Liver (tissue), 9 donors: ENCODE data around the gene TMEM120A. TPM values are rescaled to one million over a fixed set of nuclear protein-coding genes. Genes with fewer than 3 reads are reported as not detected.

Experiments used
- DNase-seq: peaks from one replicate; pipeline ENCODE4 v3.0.0-alpha.2; 2017; ENCODE audit warnings: low spot score
- H3K27ac ChIP-seq, 2 donors: one replicate each; pipeline ENCODE4 v1.7.0; 2013; ENCODE audit warnings: inconsistent platforms in 2 of 2, low read length in 2 of 2, control low read depth in 1 of 2, low read depth in 1 of 2, mild to moderate bottlenecking in 1 of 2
- H3K27me3 ChIP-seq, 4 donors: one replicate each; pipeline versions ENCODE4 v1.6.1 to v1.7.0; 2013; ENCODE audit warnings: low read length in 3 of 4, inconsistent platforms in 1 of 4, mild to moderate bottlenecking in 1 of 4, moderate library complexity in 1 of 4; ENCODE audit not compliant: control insufficient read depth in 4 of 4, insufficient read depth in 4 of 4
- H3K36me3 ChIP-seq, 4 donors: one replicate each; pipeline versions ENCODE4 v1.6.1 to v1.7.0; 2013; ENCODE audit warnings: low read length in 3 of 4, mild to moderate bottlenecking in 3 of 4, low read depth in 1 of 4, moderate library complexity in 1 of 4; ENCODE audit not compliant: control insufficient read depth in 4 of 4, insufficient read depth in 3 of 4
- H3K4me1 ChIP-seq, 4 donors: one replicate each; pipeline versions ENCODE4 v1.6.1 to v1.7.0; 2013; ENCODE audit warnings: low read length in 3 of 4, mild to moderate bottlenecking in 3 of 4, moderate library complexity in 1 of 4; ENCODE audit not compliant: control insufficient read depth in 4 of 4, insufficient read depth in 4 of 4
- H3K4me3 ChIP-seq, 3 donors: one replicate each; pipeline versions ENCODE4 v1.6.1 to v1.7.0; 2013; ENCODE audit warnings: low read length in 3 of 3, control low read depth in 1 of 3, low read depth in 1 of 3, mild to moderate bottlenecking in 1 of 3
- H3K9ac ChIP-seq, 2 donors: one replicate each; pipeline ENCODE4 v1.7.0; 2013; ENCODE audit warnings: low read length in 2 of 2, mild to moderate bottlenecking in 2 of 2, moderate library complexity in 2 of 2, control low read depth in 1 of 2, low read depth in 1 of 2
- H3K9me3 ChIP-seq, 4 donors: one replicate each; pipeline versions ENCODE4 v1.6.1 to v1.7.0; 2013; ENCODE audit warnings: low read length in 3 of 4; ENCODE audit not compliant: control insufficient read depth in 4 of 4
- EGR1 ChIP-seq, 2 donors: IDR thresholded peaks; 2 replicates each; pipeline ENCODE4 v1.6.1; 2016 to 2018; ENCODE audit warnings: antibody characterized with exemption in 2 of 2, low read depth in 2 of 2
- FOXA1 ChIP-seq: IDR thresholded peaks from 2 replicates; pipeline ENCODE4 v1.6.1; 2016; ENCODE audit warnings: antibody characterized with exemption
- FOXA2 ChIP-seq: IDR thresholded peaks from 2 replicates; pipeline ENCODE4 v1.6.1; 2016; ENCODE audit warnings: antibody characterized with exemption
- GABPA ChIP-seq, 2 donors: IDR thresholded peaks in 1 of 2; conservative IDR thresholded peaks in 1 of 2; 2 replicates each; pipeline ENCODE4 v1.6.1; 2016; ENCODE audit warnings: antibody characterized with exemption in 2 of 2, mild to moderate bottlenecking in 1 of 2, moderate library complexity in 1 of 2
- HNF4A ChIP-seq, 2 donors: conservative IDR thresholded peaks; 2 replicates each; pipeline ENCODE4 v1.6.1; 2016; ENCODE audit warnings: antibody characterized with exemption in 2 of 2, mild to moderate bottlenecking in 2 of 2
- HNF4G ChIP-seq: IDR thresholded peaks from 2 replicates; pipeline ENCODE4 v1.6.1; 2016; ENCODE audit warnings: antibody characterized with exemption
- JUND ChIP-seq, 2 donors: IDR thresholded peaks; 2 replicates each; pipeline ENCODE4 v1.6.1; 2016; ENCODE audit warnings: antibody characterized with exemption in 2 of 2
- NR2F2 ChIP-seq: IDR thresholded peaks from 2 replicates; pipeline ENCODE4 v1.6.1; 2016; ENCODE audit warnings: antibody characterized with exemption
- RAD21 ChIP-seq, 2 donors: IDR thresholded peaks; 2 replicates each; pipeline ENCODE4 v1.6.1; 2016; ENCODE audit warnings: antibody characterized with exemption in 2 of 2, mild to moderate bottlenecking in 2 of 2
- RXRA ChIP-seq, 2 donors: IDR thresholded peaks; 2 replicates each; pipeline ENCODE4 v1.6.1; 2017 to 2018; ENCODE audit warnings: antibody characterized with exemption in 2 of 2, mild to moderate bottlenecking in 1 of 2
- SP1 ChIP-seq: IDR thresholded peaks from 2 replicates; pipeline ENCODE4 v1.6.1; 2018; ENCODE audit warnings: antibody characterized with exemption, mild to moderate bottlenecking
- TAF1 ChIP-seq: conservative IDR thresholded peaks from 2 replicates; pipeline ENCODE4 v1.6.1; 2016; ENCODE audit warnings: antibody characterized with exemption, mild to moderate bottlenecking
- YY1 ChIP-seq: IDR thresholded peaks from 2 replicates; pipeline ENCODE4 v1.6.1; 2016; ENCODE audit warnings: antibody characterized with exemption, mild to moderate bottlenecking
- WGBS: extraction: QIAGEN DNeasy Blood & Tissue Kit; methylation state at CpG from one replicate; pipeline ENCODE4 v1.1.7; 2013; 5-methylcytosine and 5-hydroxymethylcytosine counted together
- polyA plus RNA-seq, 2 donors: library from polyadenylated mRNA; stranded (reverse) in 1 of 2; unstranded in 1 of 2; fragments of 200-250 nt in 1 of 2; fragments of >200 nt in 1 of 2; fragmentation: Nextera tagmentation in 1 of 2; extraction: Ambion mirVana in 1 of 2; gene quantifications; one replicate each; pipeline versions ENCODE4 v1.2.1 to v1.2.3, GENCODE V29; 2013 to 2015
- total RNA-seq, 2 donors: library from RNA; depleted of rRNA; stranded (reverse); fragments of >200 nt; gene quantifications; one replicate each; pipeline ENCODE4 v1.2.3, GENCODE V29; 2014
- TF ChIP-seq, protein P1 (sequence below): IDR thresholded peaks from 2 replicates; pipeline ENCODE4 v1.6.1; 2016; ENCODE audit warnings: antibody characterized with exemption
- TF ChIP-seq, protein P2 (sequence below): IDR thresholded peaks from 2 replicates; pipeline ENCODE4 v1.6.1; 2016; ENCODE audit warnings: antibody characterized with exemption
- TF ChIP-seq, protein P3 (sequence below): IDR thresholded peaks from 2 replicates; pipeline ENCODE4 v1.6.1; 2016; ENCODE audit warnings: antibody characterized with exemption
- TF ChIP-seq, protein P4 (sequence below): IDR thresholded peaks from 2 replicates; pipeline ENCODE4 v1.6.1; 2016; ENCODE audit warnings: antibody characterized with exemption, mild to moderate bottlenecking
- TF ChIP-seq, protein P5 (sequence below): fragments of 150-350 bp; IDR thresholded peaks from 2 replicates; pipeline ENCODE4 v1.5.1; 2017; ENCODE audit warnings: improper control_type of control experiment, low read depth, low read length; ENCODE audit not compliant: missing input control
- donor health status: healthy.
- donor health status: healthy.
- donor health status: healthy.
- donor health status: healthy.
- donor health status: healthy.

Gene TMEM120A
- total and polyA plus RNA-seq, 4 donors = 18.7 to 73.9 (median 32.1) TPM

DNA sequence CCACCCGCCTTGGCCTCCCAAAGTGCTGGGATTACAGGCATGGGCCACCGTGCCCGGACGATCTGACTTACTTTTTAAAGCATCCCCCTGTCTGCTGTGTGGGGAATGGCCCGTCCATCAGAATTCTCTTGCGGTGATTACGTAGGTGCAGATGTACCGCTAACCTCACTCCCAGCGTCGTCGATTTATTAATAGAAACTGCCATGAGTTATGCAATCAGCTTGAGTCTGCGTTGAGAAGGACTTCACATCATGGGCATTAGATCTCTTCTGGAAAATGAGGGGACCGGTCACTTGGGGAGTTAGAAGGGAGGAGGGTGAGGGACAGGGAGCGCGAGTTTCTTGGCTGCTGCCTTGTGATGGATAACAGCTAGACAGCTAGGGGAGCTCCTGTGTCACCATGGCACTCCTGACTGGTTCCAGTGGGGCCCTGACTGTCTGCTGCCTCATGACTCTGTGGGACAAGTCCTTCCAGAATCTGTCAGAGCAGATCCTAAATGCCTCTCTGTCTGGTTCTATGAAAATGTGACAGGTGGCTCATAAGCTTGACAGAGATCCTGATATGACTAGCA is 44.2 kb downstream of the TMEM120A start:
- H3K9me3 ChIP-seq = no peaks in the 10 kb centered on the region
- no peak overlapping the region for H3K4me3 ChIP-seq
- peak overlapping the region; percentile 19 to 37 for H3K27ac ChIP-seq
- peaks cover 18 to 40% (median 24%) of the 10 kb centered on the region in 4 donors for H3K4me1 ChIP-seq
- TF ChIP-seq NR2F2 = no peak
- TF ChIP-seq, protein P1, sequence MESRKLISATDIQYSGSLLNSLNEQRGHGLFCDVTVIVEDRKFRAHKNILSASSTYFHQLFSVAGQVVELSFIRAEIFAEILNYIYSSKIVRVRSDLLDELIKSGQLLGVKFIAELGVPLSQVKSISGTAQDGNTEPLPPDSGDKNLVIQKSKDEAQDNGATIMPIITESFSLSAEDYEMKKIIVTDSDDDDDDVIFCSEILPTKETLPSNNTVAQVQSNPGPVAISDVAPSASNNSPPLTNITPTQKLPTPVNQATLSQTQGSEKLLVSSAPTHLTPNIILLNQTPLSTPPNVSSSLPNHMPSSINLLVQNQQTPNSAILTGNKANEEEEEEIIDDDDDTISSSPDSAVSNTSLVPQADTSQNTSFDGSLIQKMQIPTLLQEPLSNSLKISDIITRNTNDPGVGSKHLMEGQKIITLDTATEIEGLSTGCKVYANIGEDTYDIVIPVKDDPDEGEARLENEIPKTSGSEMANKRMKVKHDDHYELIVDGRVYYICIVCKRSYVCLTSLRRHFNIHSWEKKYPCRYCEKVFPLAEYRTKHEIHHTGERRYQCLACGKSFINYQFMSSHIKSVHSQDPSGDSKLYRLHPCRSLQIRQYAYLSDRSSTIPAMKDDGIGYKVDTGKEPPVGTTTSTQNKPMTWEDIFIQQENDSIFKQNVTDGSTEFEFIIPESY = no peak
- no peak for TF ChIP-seq TAF1
- no peak for TF ChIP-seq YY1
- no peak for TF ChIP-seq FOXA2
- TF ChIP-seq RAD21 (IDR thresholded peaks at IDR 0.05) = no peak
- no peak for TF ChIP-seq FOXA1
- TF ChIP-seq JUND (IDR thresholded peaks at IDR 0.05) = no peak
- no peak for TF ChIP-seq RXRA (IDR thresholded peaks at IDR 0.05)
- TF ChIP-seq, protein P2, sequence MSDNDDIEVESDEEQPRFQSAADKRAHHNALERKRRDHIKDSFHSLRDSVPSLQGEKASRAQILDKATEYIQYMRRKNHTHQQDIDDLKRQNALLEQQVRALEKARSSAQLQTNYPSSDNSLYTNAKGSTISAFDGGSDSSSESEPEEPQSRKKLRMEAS = no peak
- TF ChIP-seq HNF4G = no peak
- TF ChIP-seq SP1 = no peak
- TF ChIP-seq, protein P3, sequence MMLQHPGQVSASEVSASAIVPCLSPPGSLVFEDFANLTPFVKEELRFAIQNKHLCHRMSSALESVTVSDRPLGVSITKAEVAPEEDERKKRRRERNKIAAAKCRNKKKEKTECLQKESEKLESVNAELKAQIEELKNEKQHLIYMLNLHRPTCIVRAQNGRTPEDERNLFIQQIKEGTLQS = no peak
- TF ChIP-seq, protein P4, sequence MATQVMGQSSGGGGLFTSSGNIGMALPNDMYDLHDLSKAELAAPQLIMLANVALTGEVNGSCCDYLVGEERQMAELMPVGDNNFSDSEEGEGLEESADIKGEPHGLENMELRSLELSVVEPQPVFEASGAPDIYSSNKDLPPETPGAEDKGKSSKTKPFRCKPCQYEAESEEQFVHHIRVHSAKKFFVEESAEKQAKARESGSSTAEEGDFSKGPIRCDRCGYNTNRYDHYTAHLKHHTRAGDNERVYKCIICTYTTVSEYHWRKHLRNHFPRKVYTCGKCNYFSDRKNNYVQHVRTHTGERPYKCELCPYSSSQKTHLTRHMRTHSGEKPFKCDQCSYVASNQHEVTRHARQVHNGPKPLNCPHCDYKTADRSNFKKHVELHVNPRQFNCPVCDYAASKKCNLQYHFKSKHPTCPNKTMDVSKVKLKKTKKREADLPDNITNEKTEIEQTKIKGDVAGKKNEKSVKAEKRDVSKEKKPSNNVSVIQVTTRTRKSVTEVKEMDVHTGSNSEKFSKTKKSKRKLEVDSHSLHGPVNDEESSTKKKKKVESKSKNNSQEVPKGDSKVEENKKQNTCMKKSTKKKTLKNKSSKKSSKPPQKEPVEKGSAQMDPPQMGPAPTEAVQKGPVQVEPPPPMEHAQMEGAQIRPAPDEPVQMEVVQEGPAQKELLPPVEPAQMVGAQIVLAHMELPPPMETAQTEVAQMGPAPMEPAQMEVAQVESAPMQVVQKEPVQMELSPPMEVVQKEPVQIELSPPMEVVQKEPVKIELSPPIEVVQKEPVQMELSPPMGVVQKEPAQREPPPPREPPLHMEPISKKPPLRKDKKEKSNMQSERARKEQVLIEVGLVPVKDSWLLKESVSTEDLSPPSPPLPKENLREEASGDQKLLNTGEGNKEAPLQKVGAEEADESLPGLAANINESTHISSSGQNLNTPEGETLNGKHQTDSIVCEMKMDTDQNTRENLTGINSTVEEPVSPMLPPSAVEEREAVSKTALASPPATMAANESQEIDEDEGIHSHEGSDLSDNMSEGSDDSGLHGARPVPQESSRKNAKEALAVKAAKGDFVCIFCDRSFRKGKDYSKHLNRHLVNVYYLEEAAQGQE = no peak
- no peak for TF ChIP-seq GABPA (IDR thresholded peaks at IDR 0.05 in 1 of 2, conservative IDR thresholded peaks at IDR 0.05 in 1 of 2)
- no peak for TF ChIP-seq EGR1 (IDR thresholded peaks at IDR 0.05; ENCODE audit: low read depth in 2 of 2)
- TF ChIP-seq, protein P5, sequence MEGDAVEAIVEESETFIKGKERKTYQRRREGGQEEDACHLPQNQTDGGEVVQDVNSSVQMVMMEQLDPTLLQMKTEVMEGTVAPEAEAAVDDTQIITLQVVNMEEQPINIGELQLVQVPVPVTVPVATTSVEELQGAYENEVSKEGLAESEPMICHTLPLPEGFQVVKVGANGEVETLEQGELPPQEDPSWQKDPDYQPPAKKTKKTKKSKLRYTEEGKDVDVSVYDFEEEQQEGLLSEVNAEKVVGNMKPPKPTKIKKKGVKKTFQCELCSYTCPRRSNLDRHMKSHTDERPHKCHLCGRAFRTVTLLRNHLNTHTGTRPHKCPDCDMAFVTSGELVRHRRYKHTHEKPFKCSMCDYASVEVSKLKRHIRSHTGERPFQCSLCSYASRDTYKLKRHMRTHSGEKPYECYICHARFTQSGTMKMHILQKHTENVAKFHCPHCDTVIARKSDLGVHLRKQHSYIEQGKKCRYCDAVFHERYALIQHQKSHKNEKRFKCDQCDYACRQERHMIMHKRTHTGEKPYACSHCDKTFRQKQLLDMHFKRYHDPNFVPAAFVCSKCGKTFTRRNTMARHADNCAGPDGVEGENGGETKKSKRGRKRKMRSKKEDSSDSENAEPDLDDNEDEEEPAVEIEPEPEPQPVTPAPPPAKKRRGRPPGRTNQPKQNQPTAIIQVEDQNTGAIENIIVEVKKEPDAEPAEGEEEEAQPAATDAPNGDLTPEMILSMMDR = no peak
- no peak for TF ChIP-seq HNF4A (conservative IDR thresholded peaks at IDR 0.05)
- H3K27me3 ChIP-seq = no peaks in the 10 kb centered on the region
- WGBS = 74% methylated on average over 15 of the region's 15 CpGs
- H3K36me3 ChIP-seq = peaks cover 3 to 25% (median 20%) of the 10 kb centered on the region in 4 donors
- no peak for DNase-seq
- H3K9ac ChIP-seq = no peak overlapping the region
